C4-2B (cell line): Measurements from ENCODE around the gene RIMBP2.

Source experiments
- CTCF ChIP-seq: fragments of 450-650 bp; conservative IDR thresholded peaks from 2 replicates; pipeline ENCODE4 v1.5.1; 2017; ENCODE audit warnings: mild to moderate bottlenecking
- ZFX ChIP-seq: fragments of 450-650 bp; IDR thresholded peaks from 2 replicates; pipeline ENCODE4 v1.6.1; 2017

DNA sequence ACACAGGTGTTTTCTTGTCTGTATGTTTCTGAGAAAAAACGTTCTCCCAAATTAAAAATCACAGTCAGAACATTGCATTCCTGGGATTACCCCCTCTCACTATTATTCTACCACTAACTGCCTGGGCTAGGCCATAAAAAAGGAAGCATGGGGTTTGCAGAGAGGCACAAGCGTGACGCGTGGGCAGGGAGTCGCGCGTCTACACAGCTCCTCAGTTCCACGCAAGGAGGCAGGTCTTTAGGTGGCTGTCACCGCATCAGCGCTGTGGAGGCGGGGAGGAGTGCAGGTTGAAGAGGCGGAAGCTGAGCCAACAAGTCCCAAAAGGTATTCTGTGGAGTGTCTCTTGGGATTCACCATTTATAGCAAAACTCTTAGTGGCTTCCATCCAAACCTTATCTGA is 109.9 kb downstream of the RIMBP2 start:
- no peak for TF ChIP-seq CTCF
- no peak for TF ChIP-seq ZFX
